ENCODE data around the gene CEP164.

DNA sequence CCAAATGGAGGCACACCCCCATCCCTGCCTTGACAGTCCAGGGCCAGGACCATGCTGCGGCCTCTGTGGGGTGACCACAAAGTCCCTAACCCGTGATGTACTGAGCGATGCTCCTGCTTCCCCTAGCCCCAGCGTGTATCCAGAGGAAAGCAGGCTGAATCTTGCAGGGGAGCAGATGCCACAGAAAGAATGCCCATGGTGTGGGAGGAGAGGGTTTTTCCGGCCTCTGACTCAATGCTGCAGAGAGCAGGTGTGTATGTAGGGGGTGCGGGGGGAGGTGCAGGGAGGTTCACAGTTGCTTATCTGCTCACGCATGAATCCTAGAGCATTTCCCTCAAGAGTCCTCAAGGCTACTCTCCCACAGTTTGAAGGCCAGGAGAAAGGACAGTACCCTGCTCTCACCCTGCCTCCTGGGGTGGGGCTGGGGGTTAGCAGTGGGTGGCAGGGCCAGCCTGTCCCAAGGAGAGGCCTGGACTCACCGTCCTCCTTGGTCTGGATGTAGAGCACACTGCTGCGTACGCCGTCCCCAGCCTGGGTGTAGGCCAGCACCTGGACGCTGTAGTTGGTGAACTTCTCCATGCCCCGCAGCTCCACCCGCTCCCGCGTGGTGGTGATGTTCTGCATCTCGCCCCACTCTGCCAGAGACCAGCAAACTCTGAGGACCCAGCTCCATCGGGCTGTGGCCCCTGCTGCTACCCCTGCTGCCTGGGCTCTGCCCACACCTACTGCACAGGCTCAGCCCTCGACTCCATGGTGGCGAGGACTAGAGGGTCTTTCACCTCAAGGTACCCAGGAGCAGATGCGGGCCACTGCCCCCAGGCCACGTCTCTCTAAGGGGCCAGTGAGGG is 130.8 kb downstream of the CEP164 start:
- TF ChIP-seq POLR2A (IDR thresholded peaks at IDR 0.05) = no peak
- TF ChIP-seq POLR2AphosphoS5 (IDR thresholded peaks at IDR 0.05) = no peak
